A549 treated with Hydrocortisone at 1 μM for 4 hours (cell line): ENCODE results near the gene RAD51AP1. TPM values are rescaled to one million over a fixed set of nuclear protein-coding genes. Genes with fewer than 3 reads are reported as not detected.

Experiments used
- total RNA-seq: library from RNA; stranded (reverse); fragments of 200-300 nt; extraction: Qiagen RNA extraction; gene quantifications from 5 replicates; pipeline ENCODE4 v1.2.3, GENCODE V29; 2022

The RAD51AP1 gene, protein sequence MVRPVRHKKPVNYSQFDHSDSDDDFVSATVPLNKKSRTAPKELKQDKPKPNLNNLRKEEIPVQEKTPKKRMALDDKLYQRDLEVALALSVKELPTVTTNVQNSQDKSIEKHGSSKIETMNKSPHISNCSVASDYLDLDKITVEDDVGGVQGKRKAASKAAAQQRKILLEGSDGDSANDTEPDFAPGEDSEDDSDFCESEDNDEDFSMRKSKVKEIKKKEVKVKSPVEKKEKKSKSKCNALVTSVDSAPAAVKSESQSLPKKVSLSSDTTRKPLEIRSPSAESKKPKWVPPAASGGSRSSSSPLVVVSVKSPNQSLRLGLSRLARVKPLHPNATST
- total RNA-seq, result 14.8 to 26.3 TPM (median 17.7 TPM) in 5 replicates

GRCh38 chr12:4538207-4539160 is at the start of gene RAD51AP1:
Gene RAD51AP1 (plus strand): TSS chr12:4538890. CDS start chr12:4538940, 50 bp downstream.

GRCh38 chr12:4562034-4562657 is 23.5 kb downstream of the RAD51AP1 start, which contains the start of gene DYRK4:
Gene DYRK4 (plus strand): TSS chr12:4562208. CDS start chr12:4562246, 38 bp downstream.

Other genes with a start within 250 kb of the RAD51AP1 start
- gene TIGAR, start 217.7 kb upstream of the RAD51AP1 start, total RNA-seq, result 39.3 to 44.4 TPM (median 42.6 TPM) in 5 replicates
- gene FGF23, start 159.2 kb upstream of the RAD51AP1 start, total RNA-seq, result not detected in 5 replicates
- not detected in 5 replicates for gene FGF6, start 93.1 kb upstream of the RAD51AP1 start, total RNA-seq
- 43.0 to 47.9 TPM (median 45.3 TPM) in 5 replicates for gene DYRK4, start 23.3 kb downstream of the RAD51AP1 start, total RNA-seq
- 0.07 to 0.28 TPM (median 0.13 TPM) in 5 replicates for gene AKAP3, start 110.2 kb downstream of the RAD51AP1 start, total RNA-seq
- 113 to 119 TPM (median 116 TPM) in 5 replicates for gene NDUFA9, start 110.2 kb downstream of the RAD51AP1 start, total RNA-seq
- gene GALNT8, start 181.5 kb downstream of the RAD51AP1 start, total RNA-seq, result not detected in 5 replicates